GM18520 (cell line): ENCODE data around the gene PCTP.

Experiments used
- ATAC-seq: cut with Tn5 transposase; IDR thresholded peaks from one replicate; pipeline ENCODE4 v1.9.1; 2021; ENCODE audit not compliant: unreplicated experiment

PCTP gene

DNA sequence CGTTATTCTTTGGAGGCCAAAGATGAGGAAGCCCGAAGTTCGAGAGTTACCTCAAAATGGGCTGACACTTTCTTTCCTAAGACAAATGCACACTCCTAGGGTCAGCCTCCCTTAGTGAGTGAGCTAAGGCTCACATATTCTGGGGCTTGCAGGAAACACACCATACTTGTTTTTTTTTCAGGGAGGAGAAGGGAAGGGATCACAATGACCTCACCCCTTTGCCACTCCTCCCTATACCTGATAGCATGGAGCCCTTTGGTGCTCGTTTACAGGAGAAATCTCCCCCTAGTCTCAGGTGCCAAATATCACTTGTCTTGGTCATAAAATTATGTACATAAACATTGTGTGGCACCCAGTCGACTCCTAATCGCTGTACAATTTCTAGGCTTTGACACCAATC lies 23.6 kb upstream of the PCTP start:
- ATAC-seq: no peak

DNA sequence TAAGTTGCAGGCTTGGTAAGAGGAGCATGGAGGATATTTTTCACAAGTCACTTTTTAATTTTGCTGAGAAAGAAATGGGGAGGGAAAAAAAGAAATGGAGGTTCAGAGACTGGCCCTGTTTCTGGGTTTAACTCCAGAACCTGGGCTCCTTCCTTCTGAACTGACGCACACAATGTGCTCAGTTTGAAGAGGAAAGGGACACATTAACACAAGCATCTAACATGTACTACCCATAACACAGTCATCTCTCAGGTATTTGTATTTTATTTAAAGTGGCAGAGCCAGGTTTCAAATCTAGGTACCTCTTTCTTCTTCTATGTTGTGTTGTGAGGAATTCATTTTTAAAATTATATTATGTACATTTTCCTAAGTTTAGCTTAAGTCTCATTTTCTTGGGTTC lies 22.9 kb upstream of the PCTP start:
- ATAC-seq: no peak

DNA sequence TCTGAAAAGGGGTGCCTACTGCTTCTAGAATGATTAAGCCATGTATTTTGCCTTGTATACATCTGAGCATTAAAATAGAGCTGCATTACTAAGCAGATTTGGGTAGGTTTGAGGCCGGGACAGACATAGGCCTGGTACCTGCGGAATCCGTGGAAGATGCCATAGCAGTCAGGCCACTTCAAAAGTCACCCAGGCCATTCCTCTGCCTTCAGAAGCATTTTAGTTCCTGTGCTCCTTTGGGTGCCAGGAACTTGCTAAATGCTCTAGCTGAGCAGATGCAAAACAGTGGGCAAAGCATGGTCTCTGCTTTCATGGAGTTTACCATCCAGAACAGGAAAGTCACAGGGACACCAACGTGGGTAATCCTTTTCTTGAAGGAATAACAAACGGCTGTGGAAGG lies 22.5 kb upstream of the PCTP start:
- no peak for ATAC-seq

DNA sequence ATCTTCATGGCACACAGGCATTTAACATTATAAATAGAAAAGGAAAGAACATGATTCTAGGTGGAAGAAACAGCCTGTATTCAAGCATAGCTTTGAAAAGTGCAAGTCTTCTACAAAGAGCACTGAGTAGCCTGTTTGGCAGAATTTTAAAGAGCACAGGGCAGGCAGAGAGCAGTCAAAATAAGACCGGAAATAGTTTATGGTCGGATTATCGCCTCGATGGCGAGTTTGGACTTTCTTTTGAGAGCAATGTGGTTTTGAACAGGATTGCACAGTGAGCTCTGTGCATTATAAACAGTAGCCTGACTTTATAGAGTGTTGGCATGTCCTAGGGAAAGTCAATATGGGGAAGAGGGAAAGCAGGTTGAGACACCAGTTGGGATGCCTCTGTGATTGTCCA lies 22.0 kb upstream of the PCTP start:
- no peak for ATAC-seq

DNA sequence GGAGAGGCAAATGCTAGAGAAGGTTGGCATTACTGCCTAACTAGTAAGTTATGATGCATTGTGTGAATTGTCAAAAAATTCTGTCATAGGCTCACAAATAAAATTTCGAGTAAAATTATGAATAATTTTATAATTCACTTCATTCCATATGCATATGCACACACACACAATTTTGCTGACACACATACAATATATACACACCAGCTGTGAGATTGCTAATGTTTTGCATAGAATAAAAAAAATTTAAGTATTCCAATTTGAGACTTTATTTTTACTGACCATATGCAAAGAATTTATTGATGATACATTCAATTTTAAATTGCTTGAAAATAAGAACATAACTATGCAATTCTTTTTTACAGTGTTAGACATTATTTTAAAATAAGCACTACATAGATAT lies 21.4 kb upstream of the PCTP start:
- no peak for ATAC-seq

DNA sequence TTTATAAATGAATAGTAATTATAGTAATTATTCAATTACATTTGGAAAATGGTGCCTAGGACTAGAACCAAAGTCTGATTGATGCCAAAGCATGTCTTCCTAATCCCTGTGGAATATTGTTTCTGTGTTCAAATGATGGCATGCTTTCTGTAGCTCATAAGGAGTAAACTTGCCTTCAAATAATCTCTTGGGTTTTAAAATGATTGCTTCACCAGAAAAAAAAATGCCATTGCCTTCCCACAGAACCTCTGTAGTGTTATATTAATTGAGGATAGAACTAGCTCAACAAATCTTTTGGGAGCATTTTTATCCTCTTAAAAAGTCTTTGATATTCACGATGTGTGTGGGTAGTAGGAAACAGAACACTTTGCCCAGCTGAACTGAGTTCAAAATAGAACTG lies 20.5 kb upstream of the PCTP start:
- ATAC-seq: no peak

DNA sequence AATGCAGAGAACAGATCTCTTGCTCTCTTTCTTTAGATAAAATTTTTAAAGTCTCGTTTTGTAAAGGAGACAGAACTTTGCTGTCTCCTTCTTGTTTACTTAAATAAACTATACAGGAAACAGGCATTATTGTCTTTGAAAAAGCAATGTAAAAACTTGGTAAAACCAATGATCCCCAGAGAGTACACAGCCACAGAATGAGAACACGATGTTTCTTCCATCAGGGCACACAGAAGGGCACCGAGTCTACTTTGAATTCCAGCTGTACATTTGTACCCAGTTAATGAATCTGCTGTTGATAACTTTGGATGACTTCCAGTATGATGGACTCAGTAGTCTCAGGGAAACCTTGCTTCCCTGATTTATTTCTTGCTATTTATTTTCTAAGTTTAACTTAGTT lies 20.0 kb upstream of the PCTP start:
- ATAC-seq: no peak

DNA sequence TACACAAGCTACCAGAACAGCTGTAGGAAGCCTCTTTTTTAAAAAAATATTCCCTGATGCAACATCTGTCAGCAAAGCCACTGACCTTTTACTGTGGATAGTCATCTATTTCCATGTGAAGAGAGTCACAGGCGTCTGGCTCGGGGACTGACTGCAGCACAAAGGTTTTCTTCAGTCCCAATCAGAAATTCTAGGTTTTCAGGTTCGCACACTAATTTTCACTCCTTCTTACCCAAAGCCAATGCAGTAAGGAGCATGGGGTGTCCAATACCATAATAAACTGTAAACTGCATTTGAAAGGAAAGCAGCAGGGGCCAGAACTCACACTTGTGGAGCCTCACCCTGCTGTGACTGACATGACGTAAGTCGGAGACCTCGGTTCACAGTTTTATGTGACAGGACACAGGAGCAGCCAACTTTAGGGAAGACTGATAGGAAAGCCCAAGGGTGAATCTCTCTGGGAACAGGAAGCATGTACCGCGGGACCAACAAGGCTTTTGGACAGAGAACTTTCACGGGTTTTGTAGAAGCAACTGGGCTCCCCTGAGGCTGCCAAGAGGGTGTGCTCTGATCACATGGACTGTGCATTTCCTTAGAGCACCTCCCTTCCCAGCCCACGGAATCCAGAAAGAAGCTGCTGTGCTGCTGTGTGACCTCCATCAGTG lies 19.1 kb upstream of the PCTP start:
- ATAC-seq: no peak

DNA sequence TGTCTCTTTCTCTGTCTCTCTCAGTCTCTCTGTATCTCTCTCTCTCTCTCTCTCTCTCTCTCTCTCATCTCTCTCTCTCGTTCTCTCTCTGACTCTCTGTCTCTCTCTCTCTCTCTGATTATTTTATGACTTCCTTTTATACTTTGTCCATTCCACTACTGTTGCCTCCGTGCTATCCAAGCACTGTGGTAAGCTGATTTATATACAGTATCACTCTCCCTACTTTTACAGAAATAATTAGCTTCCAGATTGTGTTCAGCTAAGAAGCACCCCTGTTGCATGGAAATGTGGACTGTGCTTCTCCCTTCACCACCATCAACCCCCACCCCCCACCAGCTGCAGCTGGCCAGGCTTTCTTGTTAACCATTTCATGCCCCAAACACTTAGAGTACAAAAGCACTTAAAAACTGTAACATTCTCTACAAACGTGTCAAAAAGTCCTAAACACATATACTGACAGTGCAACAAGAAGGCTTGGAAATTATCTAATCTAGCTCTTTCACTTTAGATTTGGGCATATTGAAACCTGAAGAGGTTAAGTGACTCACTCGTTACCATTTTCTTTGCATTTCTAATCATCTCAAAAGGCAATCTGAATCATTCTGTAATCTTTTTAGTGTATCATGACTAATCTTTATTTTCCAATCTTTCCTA lies 16.6 kb upstream of the PCTP start:
- peak; percentile 77 for ATAC-seq

DNA sequence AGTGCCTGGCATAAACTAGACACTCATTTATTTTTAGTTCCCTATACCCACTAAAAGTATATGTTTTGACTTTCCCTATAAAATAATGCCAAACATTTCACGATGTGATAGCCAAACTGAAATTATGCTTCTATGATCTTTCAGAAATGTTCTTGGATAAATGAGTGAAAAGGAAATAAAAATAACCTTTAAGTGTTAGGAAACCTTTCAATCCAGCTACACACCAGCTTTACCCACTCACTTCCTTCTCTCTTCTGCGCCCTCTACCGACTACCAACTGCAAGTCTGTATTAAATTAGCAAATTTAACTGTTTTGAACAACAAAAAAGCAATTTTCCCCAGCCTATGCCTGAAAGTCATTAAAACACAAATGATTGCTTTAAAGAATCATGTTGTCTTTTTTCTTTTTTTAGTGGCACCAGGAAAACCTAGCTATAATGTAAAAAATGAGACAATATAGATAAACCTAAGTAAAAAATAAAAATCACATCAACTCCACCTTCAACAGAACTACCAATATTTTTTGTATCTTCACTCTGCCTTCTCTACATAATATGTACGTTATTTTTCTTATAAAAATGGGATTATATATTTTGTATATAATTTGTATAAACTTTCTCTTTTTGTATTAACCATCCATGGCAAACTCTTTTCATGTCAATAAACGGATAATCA lies 15.0 kb upstream of the PCTP start:
- ATAC-seq: no peak

DNA sequence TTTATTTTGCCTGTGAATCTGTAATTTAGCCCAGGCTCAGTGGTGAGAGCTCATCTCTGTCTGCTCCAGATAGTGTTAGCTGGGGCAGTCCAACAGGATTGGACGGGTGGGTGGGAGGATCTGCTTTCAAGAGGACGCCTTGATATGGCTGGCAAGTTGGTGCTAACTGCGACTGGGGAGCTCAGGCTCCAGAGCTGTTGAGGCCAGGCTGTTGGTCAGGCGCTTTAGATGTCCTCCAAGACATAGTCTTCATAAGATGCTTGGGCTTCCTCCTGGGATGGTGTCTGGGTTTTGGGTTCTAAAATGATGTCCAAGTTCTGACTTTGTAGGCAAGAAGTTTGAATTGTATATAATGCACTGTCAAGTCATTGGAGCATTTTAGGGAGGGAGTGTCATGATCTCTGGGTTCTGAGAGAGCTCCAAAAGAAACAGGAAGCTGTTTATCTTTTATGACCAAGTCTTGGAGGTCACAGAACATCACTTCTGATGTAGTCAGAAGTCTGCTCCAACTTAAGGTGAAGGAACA lies 12.8 kb upstream of the PCTP start:
- ATAC-seq: no peak

DNA sequence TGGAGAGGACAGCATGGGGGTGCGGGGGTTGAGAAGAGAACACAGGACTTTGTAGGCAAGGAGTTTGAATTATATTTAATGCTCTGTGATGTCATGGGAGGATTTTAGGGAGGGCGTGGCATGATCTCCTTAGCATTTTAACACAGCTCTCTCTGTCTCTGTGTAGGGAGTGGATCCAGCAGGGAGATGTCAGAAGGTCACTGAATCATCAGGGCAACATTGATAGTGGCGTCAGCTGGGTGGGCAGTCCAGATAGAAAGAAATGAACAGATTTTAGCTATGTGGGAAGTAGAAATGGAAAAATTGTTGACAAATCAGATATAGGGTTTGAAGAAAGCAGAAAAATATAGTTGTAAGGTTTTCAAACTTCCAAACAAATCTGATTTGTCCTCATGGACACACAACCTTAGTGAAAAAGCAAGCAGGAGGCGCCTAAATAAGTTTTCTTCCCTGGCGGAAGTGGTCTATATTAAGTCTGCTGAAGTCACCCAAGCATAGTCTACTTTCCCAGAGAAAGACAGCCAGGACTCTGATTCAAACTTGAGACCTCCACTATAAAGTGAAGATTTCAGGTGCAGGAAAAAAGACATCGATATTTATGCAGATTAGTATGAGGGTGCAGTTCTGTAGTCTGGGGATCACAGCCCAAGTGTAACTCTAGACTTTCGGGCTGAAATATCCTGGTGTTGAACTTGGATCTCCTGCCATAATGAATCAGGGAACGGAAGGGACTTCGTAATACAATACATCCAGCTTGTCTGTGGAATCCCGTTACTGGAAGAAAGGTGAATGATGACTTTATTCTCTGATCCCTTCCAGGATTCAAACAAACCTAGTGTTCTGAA lies 10.1 kb upstream of the PCTP start:
- no peak for ATAC-seq

DNA sequence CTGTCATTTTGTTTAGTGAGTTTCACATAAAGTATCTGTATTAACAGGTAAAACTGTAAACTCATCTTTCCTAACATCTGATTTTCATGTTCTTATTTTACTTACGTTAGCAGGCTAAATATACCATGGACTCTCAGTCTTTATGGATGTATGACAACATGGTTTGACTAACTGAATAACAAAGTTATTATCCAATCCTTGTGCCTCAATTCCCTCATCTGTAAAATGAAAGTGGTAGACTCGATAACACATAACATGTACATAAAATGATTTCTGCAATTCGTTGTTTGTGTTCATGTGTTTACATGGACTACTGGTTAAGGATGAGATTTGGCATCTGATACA lies 9.5 kb upstream of the PCTP start:
- ATAC-seq: no peak

DNA sequence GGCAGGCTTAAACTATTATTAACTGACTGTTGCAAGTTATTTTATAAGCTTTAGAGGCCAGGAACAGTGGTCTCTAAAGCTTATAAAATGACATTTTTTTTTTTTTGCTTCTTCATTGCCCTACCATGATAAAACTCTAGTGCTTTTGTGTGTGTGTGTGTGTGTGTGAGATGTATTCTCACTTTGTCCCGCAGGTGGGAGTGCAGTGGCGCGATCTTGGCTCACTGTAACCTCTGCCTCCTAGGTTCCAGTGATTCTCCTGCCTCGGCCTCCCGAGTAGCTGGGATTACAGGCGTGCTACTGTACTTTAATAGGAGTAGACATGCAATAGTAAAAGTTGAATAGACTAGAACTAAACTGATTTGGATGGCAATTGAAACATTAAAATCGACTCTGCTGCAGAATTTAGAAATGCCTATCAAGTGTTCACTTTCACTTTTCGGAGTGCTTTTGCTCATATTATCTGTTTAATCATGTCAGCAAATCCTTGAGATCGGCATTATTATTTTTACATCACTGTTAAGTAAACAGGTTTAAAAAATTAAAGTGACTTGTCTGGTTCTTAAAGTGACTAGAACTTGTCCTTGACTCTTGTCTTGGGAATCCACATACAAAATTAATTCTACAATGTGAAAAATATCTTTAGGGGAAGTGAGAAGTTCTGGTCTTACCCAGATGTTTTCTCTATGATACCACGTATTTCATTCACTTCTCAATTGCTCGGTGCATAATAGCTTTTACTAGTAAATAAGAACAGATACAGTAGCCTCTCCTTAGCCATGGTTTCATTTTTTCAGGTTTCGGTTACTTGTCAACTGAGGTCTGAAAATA lies 8.4 kb upstream of the PCTP start:
- peak; percentile 82 for ATAC-seq

DNA sequence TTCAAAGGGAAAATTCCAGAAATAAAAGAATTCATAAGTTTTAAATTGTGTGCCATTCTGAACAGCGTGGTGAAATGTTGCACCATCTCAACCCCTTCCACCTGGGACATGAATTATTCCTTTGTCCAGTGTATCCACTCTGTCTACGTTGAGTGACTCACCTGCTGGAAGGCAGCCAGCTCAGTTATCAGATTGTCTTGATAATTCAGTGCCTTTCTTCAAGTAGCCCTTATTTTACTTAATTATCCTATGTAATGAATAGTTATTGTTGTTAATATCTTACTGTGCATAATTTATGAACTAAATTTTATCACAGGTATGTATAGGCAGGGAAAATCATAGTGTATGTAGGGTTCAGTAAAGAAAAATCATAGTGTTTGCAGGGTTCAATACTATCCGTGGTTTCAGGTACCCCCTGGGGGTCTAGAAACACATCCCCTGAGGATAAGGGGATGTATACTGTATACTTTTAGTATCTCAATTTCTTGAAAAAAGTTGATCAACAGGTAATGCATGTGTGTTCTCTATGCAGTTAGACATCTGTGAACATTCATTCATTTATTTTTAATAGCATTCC lies 7.7 kb upstream of the PCTP start:
- peak; percentile 25 for ATAC-seq

DNA sequence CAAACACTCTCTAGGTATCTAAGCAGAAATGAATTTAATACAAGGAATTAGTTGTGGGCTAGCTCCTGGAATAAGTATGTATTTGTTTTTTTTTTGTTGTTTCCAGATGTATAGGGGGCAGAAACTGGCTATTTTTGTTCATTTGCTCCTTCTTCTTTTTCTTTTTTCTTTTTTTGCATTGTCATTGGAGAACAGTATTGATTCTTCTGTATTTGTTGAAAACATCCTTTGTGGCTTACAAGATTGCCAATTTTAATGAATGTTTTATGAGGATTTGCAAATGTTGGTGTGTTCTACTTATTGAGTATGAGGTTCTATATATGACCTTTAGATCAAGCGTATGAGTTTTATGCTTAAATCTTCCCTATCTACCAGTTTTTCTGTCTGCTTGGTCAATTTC lies 5.6 kb upstream of the PCTP start:
- ATAC-seq: no peak

DNA sequence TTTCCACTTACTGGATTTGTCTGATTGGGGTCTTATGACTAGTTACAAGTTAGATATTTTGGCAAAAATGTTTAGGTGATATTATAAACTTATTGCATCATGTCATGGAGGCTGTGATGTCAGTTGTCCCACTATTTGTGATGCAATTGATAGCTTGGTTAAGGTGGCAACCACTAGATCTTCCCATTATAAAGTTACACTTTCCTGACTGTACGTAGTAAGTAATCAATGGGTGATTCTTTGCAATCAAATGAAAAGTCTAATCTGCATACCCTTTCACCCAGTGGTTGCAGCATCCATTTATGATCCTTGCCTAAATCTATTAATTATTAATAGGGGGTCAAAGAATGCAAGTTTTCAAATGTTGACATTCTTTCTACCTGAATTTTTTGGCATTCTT lies 4.4 kb upstream of the PCTP start:
- ATAC-seq: no peak

DNA sequence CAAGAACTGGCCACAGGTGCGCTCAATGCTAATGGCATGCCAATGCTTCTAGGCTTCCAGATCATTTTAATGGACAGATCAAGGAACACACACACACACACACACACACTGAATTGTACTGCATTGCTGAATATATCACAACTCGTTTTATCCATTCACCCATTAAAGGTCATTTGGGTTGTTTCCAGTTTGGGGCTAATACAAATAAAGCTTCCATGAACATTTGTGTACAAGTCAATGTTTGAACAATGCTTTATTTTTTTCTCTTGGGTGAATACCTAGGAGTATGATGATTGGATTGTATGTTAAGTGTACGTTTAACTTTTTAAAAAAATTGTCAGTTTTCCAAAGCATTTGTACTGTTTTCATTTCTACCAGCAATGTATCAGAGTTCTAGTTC lies 3.6 kb upstream of the PCTP start:
- no peak for ATAC-seq

DNA sequence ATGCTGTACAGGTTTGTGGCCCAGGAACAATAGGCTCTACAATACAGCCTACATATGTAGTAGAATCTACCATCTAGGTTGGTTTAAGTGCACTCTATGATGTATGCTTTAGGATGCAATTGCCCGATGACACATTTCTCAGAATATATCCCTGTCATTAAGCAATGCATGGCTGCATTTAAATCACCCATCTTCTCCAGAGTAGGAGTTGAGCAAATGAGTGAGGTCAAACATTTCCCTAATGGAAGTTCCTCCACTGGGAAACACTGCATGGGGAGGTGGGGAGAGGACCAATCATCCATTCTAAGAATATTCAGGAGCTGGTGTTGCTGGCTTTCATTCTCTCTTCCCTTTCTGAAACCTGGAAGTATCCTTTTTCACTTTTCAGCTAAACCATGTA lies 2.0 kb upstream of the PCTP start:
- ATAC-seq: no peak

DNA sequence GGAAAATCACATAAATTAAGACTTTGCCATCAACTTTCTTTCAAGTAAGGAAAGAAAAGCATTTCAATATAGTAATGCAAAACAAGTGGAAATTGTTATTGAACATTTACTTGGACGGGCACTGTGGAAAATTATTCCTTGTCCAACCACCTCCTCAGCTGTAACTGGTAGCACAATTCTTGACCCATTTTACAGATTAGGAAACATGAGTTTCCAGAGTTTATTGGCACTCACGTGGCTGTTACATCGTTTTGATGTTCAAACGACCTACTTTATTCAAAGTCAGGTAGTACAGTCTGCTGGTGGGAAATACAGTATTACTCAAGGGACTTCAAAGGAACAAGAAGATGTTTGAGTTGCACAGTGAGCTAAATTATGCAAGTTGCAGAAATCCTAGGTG lies 866 bp upstream of the PCTP start:
- no peak for ATAC-seq
